Measurements from ENCODE around the gene APH1B. TPM values are rescaled to one million over a fixed set of nuclear protein-coding genes. Genes with fewer than 3 reads are reported as not detected.
"Not testable (repeated sequence)": the region's sequence is repeated elsewhere in the genome, so short reads cannot be mapped to it uniquely, and the experiment has no call there.

The APH1B gene
- polyA plus RNA-seq, 6 donors from 2014 or later = 12.6 to 26.5 (median 20.0) TPM

- Mint-ChIP-seq H3K36me3 (no peaks in the 10 kb centered on the region), H3K9me3 (no peaks in the 10 kb centered on the region), H3K27ac (no peak overlapping the region), H3K4me3 (no peak overlapping the region), H3K27me3 (peaks cover 6 to 8% (median 8%) of the 10 kb centered on the region in 3 donors), H3K4me1 (peaks cover 0 to 7% (median 4%) of the 10 kb centered on the region in 3 donors)
- no peak for DNase-seq
- no peak for ATAC-seq (ENCODE audit: low read depth in 2 of 2)
These were observed 54.1 kb downstream of the APH1B start for GRCh38 chr15:63331456-63331855.

GRCh38 chr15:63332367-63333124 is 55.1 kb downstream of the APH1B start:
- DNase-seq (no peak), ATAC-seq (ENCODE audit: low read depth in 2 of 2) (no peak)
- peak overlapping the region in 1 of 6 donors; percentile 58 for H3K27ac Mint-ChIP-seq
- H3K27me3 Mint-ChIP-seq = peaks cover 5 to 8% (median 8%) of the 10 kb centered on the region in 3 donors
- H3K36me3 Mint-ChIP-seq = no peaks in the 10 kb centered on the region
- no peaks in the 10 kb centered on the region for H3K9me3 Mint-ChIP-seq
- H3K4me1 Mint-ChIP-seq = peaks cover 0 to 5% (median 4%) of the 10 kb centered on the region in 3 donors
- no peak overlapping the region for H3K4me3 Mint-ChIP-seq

GRCh38 chr15:63334821-63335220 is 57.4 kb downstream of the APH1B start:
- no peaks in the 10 kb centered on the region for H3K9me3 Mint-ChIP-seq
- no peaks in the 10 kb centered on the region for H3K36me3 Mint-ChIP-seq
- peaks cover 0 to 8% (median 5%) of the 10 kb centered on the region in 3 donors for H3K27me3 Mint-ChIP-seq
- no peaks in the 10 kb centered on the region for H3K4me1 Mint-ChIP-seq
- H3K27ac Mint-ChIP-seq = no peak overlapping the region
- no peak for ATAC-seq (ENCODE audit: low read depth in 2 of 2)
- no peak overlapping the region for H3K4me3 Mint-ChIP-seq
- DNase-seq = no peak

- Mint-ChIP-seq H3K27me3 (peaks cover 0 to 8% (median 5%) of the 10 kb centered on the region in 3 donors), H3K4me1 (no peaks in the 10 kb centered on the region), H3K27ac (no peak overlapping the region), H3K36me3 (no peaks in the 10 kb centered on the region), H3K9me3 (no peaks in the 10 kb centered on the region), H3K4me3 (no peak overlapping the region)
- DNase-seq (no peak), ATAC-seq (ENCODE audit: low read depth in 2 of 2) (no peak)
These were observed 58.3 kb downstream of the APH1B start for GRCh38 chr15:63335543-63336240.

- ATAC-seq (ENCODE audit: low read depth in 2 of 2) (no peak), DNase-seq (no peak)
- H3K27me3 Mint-ChIP-seq = no peaks in the 10 kb centered on the region
- no peaks in the 10 kb centered on the region for H3K9me3 Mint-ChIP-seq
- peaks cover 0 to 2% (median 1%) of the 10 kb centered on the region in 3 donors for H3K4me1 Mint-ChIP-seq
- H3K4me3 Mint-ChIP-seq = no peak overlapping the region
- H3K27ac Mint-ChIP-seq = no peak overlapping the region
- H3K36me3 Mint-ChIP-seq = no peaks in the 10 kb centered on the region
These were observed 59.6 kb downstream of the APH1B start for GRCh38 chr15:63337046-63337445.

- Mint-ChIP-seq H3K27ac (no peak overlapping the region), H3K27me3 (no peaks in the 10 kb centered on the region), H3K4me3 (no peak overlapping the region), H3K9me3 (no peaks in the 10 kb centered on the region), H3K36me3 (no peaks in the 10 kb centered on the region), H3K4me1 (peaks cover 0 to 14% (median 8%) of the 10 kb centered on the region in 3 donors)
- DNase-seq (no peak), ATAC-seq (ENCODE audit: low read depth in 2 of 2) (no peak)
These were observed 60.8 kb downstream of the APH1B start for GRCh38 chr15:63338170-63338569.

GRCh38 chr15:63339006-63339766 is 61.8 kb downstream of the APH1B start:
- H3K4me3 Mint-ChIP-seq = no peak overlapping the region
- ATAC-seq (ENCODE audit: low read depth in 2 of 2) (no peak), DNase-seq (no peak)
- H3K4me1 Mint-ChIP-seq = peaks cover 8 to 24% (median 17%) of the 10 kb centered on the region in 3 donors
- H3K27me3 Mint-ChIP-seq = no peaks in the 10 kb centered on the region
- no peaks in the 10 kb centered on the region for H3K36me3 Mint-ChIP-seq
- no peak overlapping the region for H3K27ac Mint-ChIP-seq
- no peaks in the 10 kb centered on the region for H3K9me3 Mint-ChIP-seq

- Mint-ChIP-seq H3K9me3 (no peaks in the 10 kb centered on the region), H3K4me1 (peaks cover 10 to 25% (median 20%) of the 10 kb centered on the region in 3 donors), H3K27me3 (no peaks in the 10 kb centered on the region), H3K4me3 (no peak overlapping the region), H3K36me3 (no peaks in the 10 kb centered on the region), H3K27ac (peak overlapping the region in 1 of 6 donors; percentile 16)
- ATAC-seq (ENCODE audit: low read depth in 2 of 2) (no peak), DNase-seq (no peak)
These were observed 62.4 kb downstream of the APH1B start for GRCh38 chr15:63339836-63340235.

- H3K9me3 Mint-ChIP-seq = no peaks in the 10 kb centered on the region
- H3K36me3 Mint-ChIP-seq = no peaks in the 10 kb centered on the region
- H3K4me1 Mint-ChIP-seq = peaks cover 10 to 25% (median 23%) of the 10 kb centered on the region in 3 donors
- H3K27me3 Mint-ChIP-seq = no peaks in the 10 kb centered on the region
- peak overlapping the region in 1 of 6 donors; percentile 9 for H3K27ac Mint-ChIP-seq
- ATAC-seq (ENCODE audit: low read depth in 2 of 2) (no peak), DNase-seq (no peak)
- no peak overlapping the region for H3K4me3 Mint-ChIP-seq
These were observed 62.9 kb downstream of the APH1B start for GRCh38 chr15:63340353-63340752.

- H3K27me3 Mint-ChIP-seq = no peaks in the 10 kb centered on the region
- no peak overlapping the region for H3K4me3 Mint-ChIP-seq
- peaks cover 10 to 25% (median 23%) of the 10 kb centered on the region in 3 donors for H3K4me1 Mint-ChIP-seq
- no peak overlapping the region for H3K27ac Mint-ChIP-seq
- ATAC-seq (ENCODE audit: low read depth in 2 of 2) (no peak), DNase-seq (no peak)
- H3K9me3 Mint-ChIP-seq = no peaks in the 10 kb centered on the region
- no peaks in the 10 kb centered on the region for H3K36me3 Mint-ChIP-seq
These were observed 63.5 kb downstream of the APH1B start for GRCh38 chr15:63340878-63341277.

- H3K4me1 Mint-ChIP-seq = peaks cover 10 to 25% (median 23%) of the 10 kb centered on the region in 3 donors
- no peak for DNase-seq
- no peak for ATAC-seq (ENCODE audit: low read depth in 2 of 2)
- no peaks in the 10 kb centered on the region for H3K36me3 Mint-ChIP-seq
- peak overlapping the region in 1 of 6 donors; percentile 90 for H3K27ac Mint-ChIP-seq
- no peaks in the 10 kb centered on the region for H3K9me3 Mint-ChIP-seq
- peak overlapping the region in 2 of 8 donors; percentile 3 to 37 for H3K4me3 Mint-ChIP-seq
- H3K27me3 Mint-ChIP-seq = no peaks in the 10 kb centered on the region
These were observed 64.5 kb downstream of the APH1B start for GRCh38 chr15:63341898-63342297.

GRCh38 chr15:63342996-63343562 is 65.7 kb downstream of the APH1B start:
- peaks cover 10 to 26% (median 24%) of the 10 kb centered on the region in 3 donors for H3K4me1 Mint-ChIP-seq
- H3K36me3 Mint-ChIP-seq, H3K9me3 Mint-ChIP-seq, DNase-seq, H3K27me3 Mint-ChIP-seq: not testable (repeated sequence)
- H3K27ac Mint-ChIP-seq = peak overlapping the region in 3 of 6 donors; percentile 15 to 90 (median 26)
- peak overlapping the region in 2 of 8 donors; percentile 13 to 82 for H3K4me3 Mint-ChIP-seq
- peak; percentile 43 to 45 for ATAC-seq (ENCODE audit: low read depth in 2 of 2)

- H3K27ac Mint-ChIP-seq = no peak overlapping the region
- ATAC-seq (ENCODE audit: low read depth in 2 of 2) (no peak), DNase-seq (no peak)
- H3K4me3 Mint-ChIP-seq = no peak overlapping the region
- peaks cover 19 to 34% (median 31%) of the 10 kb centered on the region in 3 donors for H3K4me1 Mint-ChIP-seq
- H3K36me3 Mint-ChIP-seq = no peaks in the 10 kb centered on the region
- no peaks in the 10 kb centered on the region for H3K9me3 Mint-ChIP-seq
- H3K27me3 Mint-ChIP-seq = no peaks in the 10 kb centered on the region
These were observed 67.5 kb downstream of the APH1B start for GRCh38 chr15:63344731-63345390.

Measured in naive B cell (primary cell).